DMS79 (cell line): ENCODE results near the gene LRRN3.

Experiments used
- DNase-seq: peaks from one replicate; lab custom pipeline; 2025; lab: John Stamatoyannopoulos, UW

The LRRN3 gene

GRCh38 chr7:111172564-111173257, 81.8 kb downstream of the LRRN3 start:
- no peak for DNase-seq

- DNase-seq, result no peak
Measured at GRCh38 chr7:111173528-111173927, 82.6 kb downstream of the LRRN3 start.

- no peak for DNase-seq
Measured at GRCh38 chr7:111173990-111174389, 83.1 kb downstream of the LRRN3 start.

- DNase-seq, result no peak
Measured at GRCh38 chr7:111174510-111174909, 83.6 kb downstream of the LRRN3 start.
